NCI-H774 (cell line): Measurements from ENCODE around the gene PIERCE2.
"Not testable (repeated sequence)": the region's sequence is repeated elsewhere in the genome, so short reads cannot be mapped to it uniquely, and the experiment has no call there.

Experiments
- DNase-seq: peaks from one replicate; lab custom pipeline; 2025; lab: John Stamatoyannopoulos, UW

Gene PIERCE2

DNA sequence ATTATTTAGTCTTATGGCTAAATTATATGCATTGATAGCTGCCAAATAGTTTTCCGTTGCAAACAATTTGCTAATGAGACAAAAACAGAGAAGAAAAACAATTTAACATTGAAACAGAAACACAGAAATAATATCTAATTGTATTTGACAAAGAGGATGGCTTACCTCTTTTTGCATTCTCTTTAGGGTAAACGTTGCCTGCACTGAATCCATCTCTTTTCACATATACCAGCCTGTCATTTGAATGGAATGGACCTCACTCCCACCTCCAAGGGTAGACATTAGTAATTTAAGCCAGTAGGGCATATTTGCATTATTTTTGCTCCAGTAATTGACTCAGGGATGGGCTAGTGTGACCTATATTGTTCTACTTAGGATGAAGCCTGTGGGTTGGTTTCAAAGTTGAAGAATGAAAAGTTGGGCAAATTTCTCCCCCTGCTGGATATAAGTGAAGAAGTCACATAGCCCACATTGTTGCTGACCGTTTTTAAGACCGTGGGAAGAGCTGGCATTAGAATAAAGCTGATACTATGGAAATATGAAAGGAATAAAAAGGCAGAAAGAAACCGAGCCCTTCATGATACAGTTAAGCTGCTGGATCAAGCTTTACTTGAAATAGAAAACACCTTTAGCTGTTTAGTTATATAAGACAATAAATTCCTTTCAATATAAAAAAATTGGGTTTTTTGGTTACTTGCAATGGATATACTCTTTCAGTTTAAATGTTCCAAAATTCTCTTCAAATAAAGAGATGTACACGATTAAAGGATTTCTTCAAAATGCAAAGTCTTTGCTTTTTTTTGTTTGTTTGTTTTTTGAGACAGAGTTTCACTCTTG, 26.9 kb downstream of the PIERCE2 start:
- no peak for DNase-seq

GRCh38 chr15:55443141-55443540, 34.8 kb downstream of the PIERCE2 start:
- not testable (repeated sequence) for DNase-seq

DNA sequence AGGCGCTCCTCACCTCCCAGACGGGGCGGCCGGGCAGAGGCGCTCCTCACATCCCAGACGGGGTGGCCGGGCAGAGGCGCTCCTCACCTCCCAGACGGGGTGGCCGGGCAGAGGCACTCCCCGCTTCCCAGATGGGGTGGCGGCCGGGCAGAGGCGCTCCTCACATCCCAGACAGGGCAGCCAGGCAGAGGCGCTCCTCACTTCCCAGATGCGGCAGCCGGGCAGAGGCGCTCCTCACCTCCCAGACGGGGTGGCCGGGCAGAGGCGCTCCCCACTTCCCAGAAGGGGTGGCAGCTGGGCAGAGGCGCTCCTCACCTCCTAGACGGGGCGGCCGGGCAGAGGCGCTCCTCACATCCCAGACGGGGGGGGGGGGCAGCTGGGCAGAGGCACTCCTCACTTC, 37.6 kb downstream of the PIERCE2 start:
- not testable (repeated sequence) for DNase-seq

DNA sequence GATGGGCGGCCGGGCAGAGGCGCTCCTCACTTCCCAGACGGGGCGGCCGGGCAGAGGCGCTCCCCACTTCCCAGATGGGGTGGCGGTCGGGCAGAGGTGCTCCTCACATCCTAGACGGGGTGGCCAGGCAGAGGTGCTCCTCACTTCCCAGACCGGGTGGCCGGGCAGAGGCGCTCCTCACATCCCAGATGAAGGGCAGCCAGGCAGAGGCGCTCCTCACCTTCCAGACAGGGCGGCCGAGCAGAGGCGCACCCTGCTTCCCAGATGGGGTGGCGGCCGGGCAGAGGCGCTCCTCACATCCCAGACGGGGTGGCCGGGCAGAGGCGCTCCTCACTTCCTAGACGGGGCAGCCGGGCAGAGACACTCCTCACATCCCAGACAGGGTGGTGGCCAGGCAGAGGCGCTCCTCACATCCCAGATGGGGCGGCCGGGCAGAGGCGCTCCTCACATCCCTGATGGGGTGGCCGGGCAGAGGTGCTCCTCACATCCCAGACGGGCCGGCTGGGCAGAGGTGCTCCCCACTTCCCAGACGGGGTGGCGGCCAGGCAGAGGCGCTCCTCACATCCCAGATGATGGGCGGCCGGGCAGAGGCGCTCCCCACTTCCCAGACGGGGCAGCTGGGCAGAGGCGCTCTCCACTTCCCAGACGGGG, 38.2 kb downstream of the PIERCE2 start:
- DNase-seq = not testable (repeated sequence)

DNA sequence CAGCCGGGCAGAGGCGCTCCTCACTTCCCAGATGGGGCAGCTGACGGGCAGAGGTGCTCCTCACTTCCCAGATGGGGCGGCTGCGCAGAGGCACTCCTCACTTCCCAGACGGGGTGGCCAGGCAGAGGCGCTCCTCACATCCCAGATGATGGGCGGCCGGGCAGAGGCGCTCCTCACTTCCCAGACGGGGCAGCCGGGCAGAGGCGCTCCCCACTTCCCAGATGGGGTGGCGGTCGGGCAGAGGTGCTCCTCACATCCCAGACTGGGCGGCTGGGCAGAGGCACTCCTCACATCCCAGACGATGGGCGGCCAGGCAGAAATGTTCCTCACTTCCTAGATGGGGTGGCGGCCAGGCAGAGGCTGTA, 38.7 kb downstream of the PIERCE2 start:
- not testable (repeated sequence) for DNase-seq

GRCh38 chr15:55457401-55458022, 49.2 kb downstream of the PIERCE2 start:
- peak; percentile 84 for DNase-seq

DNA sequence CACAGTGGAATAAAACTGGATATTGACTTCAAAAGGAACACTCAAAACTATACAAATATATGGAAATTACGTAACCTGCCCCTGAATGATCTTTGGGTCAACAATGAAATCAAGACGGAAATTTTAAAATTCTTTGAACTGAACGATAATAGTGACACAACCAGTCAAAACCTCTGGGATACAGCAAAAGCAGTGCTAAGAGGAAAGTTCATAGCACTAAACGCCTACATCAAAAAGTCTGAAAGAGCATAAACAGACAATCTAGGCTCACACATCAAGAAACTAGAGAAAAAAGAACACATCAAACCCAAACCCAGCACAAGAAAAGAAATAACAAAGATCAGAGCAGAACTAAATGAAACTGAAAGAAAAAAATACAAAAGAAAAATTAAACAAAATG, 53.2 kb downstream of the PIERCE2 start:
- DNase-seq = no peak

DNA sequence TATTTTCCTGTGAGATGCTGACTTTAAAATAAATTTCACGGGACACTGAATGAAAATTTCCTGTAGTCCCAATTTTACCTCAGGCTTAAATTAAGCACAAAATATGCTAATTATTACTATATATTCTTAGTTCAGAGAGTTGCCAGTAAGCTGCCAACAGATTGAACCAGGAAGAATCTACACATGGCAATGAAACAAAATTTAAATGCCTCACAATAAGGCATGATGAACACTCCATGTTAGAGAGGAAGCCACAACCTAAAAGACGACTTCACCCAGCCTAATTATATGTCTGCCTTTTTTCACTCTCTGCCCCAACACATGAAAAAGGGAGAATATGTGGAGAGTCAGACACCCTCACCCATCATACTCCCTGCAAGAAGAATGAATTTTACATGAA, 60.0 kb downstream of the PIERCE2 start:
- no peak for DNase-seq
